Measurements from ENCODE around the gene MUC13. TPM values are rescaled to one million over a fixed set of nuclear protein-coding genes. Genes with fewer than 3 reads are reported as not detected.

The MUC13 gene
- total and polyA plus RNA-seq, 4 experiments from 2014 or later = not detected

- Mint-ChIP-seq H3K27me3 (peaks cover 13 to 26% of the 10 kb centered on the region in 2 donors), H3K9me3 (no peaks in the 10 kb centered on the region), H3K36me3 (no peaks in the 10 kb centered on the region), H3K27ac (no peak overlapping the region), H3K4me1 (peaks cover 8 to 15% (median 12%) of the 10 kb centered on the region in 4 donors), H3K4me3 (peak overlapping the region in 1 of 8 donors; percentile 64)
- Histone ChIP-seq H3K9me3 (ENCODE audit: control insufficient read depth in 1 of 2, low read length in 2 of 2) (no peaks in the 10 kb centered on the region), H3K4me3 (ENCODE audit: low read length in 2 of 2) (no peak overlapping the region), H3K4me1 (ENCODE audit: insufficient read depth, low read length) (peaks cover 5% of the 10 kb centered on the region), H3K27ac (ENCODE audit: low read depth, low read length) (no peak overlapping the region), H3K27me3 (ENCODE audit: insufficient read depth, low read length) (peaks cover 12% of the 10 kb centered on the region), H3K36me3 (ENCODE audit: insufficient read depth, low read length) (no peaks in the 10 kb centered on the region)
- DNase-seq = no peak
- intact Hi-C loops (cut with micrococcal nuclease) = no loop called here
- POLR2A ChIA-PET (ENCODE audit: partially characterized antibody) = no interaction called here
- CTCF ChIA-PET (ENCODE audit: partially characterized antibody) = interaction anchor here (3.0 kb wide), 1 partner anchor 19 kb away, joined by 9 read pairs; no protein-coding TSS in a partner anchor
These were observed 51.5 kb downstream of the MUC13 start for GRCh38 chr3:124882816-124883747.

- Histone ChIP-seq H3K4me1 (ENCODE audit: insufficient read depth, low read length) (no peaks in the 10 kb centered on the region), H3K36me3 (ENCODE audit: insufficient read depth, low read length) (no peaks in the 10 kb centered on the region), H3K27ac (ENCODE audit: low read depth, low read length) (no peak overlapping the region), H3K9me3 (ENCODE audit: control insufficient read depth in 1 of 2, low read length in 2 of 2) (no peaks in the 10 kb centered on the region), H3K27me3 (ENCODE audit: insufficient read depth, low read length) (peaks cover 6% of the 10 kb centered on the region), H3K4me3 (ENCODE audit: low read length in 2 of 2) (no peak overlapping the region)
- H3K4me1 Mint-ChIP-seq = peaks cover 7 to 15% (median 10%) of the 10 kb centered on the region in 4 donors
- no peak for DNase-seq
- H3K4me3 Mint-ChIP-seq = no peak overlapping the region
- H3K36me3 Mint-ChIP-seq = no peaks in the 10 kb centered on the region
- CTCF ChIA-PET (ENCODE audit: partially characterized antibody) = interaction anchor here (3.0 kb wide), 1 partner anchor 20 kb away, joined by 9 read pairs; no protein-coding TSS in a partner anchor
- no peak overlapping the region for H3K27ac Mint-ChIP-seq
- peaks cover 12 to 24% of the 10 kb centered on the region in 2 donors for H3K27me3 Mint-ChIP-seq
- H3K9me3 Mint-ChIP-seq = no peaks in the 10 kb centered on the region
- POLR2A ChIA-PET (ENCODE audit: partially characterized antibody) = no interaction called here
- intact Hi-C loops (cut with micrococcal nuclease) = no loop called here
These were observed 52.4 kb downstream of the MUC13 start for GRCh38 chr3:124881976-124882697.

DNA sequence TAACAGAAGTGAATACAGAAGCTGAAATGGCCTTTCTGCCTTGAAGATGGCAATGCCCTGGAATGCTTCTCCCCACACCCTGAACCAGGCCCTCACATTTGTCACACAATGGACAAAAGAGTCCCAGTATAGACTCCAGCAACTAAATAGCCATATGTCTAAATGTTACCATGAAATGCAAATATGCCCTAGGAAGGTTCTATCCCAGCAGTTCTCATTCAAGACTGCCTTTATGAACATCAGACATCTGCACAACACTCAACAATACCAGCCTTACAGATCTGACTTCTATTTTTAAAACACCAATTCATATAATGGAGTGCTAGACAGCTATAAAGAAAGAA, 55.2 kb downstream of the MUC13 start:
- no peak for DNase-seq
- POLR2A ChIA-PET (ENCODE audit: partially characterized antibody) = no interaction called here
- Histone ChIP-seq H3K4me3 (ENCODE audit: low read length in 2 of 2) (no peak overlapping the region), H3K4me1 (ENCODE audit: insufficient read depth, low read length) (no peaks in the 10 kb centered on the region), H3K36me3 (ENCODE audit: insufficient read depth, low read length) (no peaks in the 10 kb centered on the region), H3K27me3 (ENCODE audit: insufficient read depth, low read length) (no peaks in the 10 kb centered on the region), H3K27ac (ENCODE audit: low read depth, low read length) (no peak overlapping the region), H3K9me3 (ENCODE audit: control insufficient read depth in 1 of 2, low read length in 2 of 2) (no peaks in the 10 kb centered on the region)
- intact Hi-C loops (cut with micrococcal nuclease) = no loop called here
- CTCF ChIA-PET (ENCODE audit: partially characterized antibody) = interaction anchor here (1.0 kb wide), 1 partner anchor 22 kb away, joined by 7 read pairs; no protein-coding TSS in a partner anchor
- no peaks in the 10 kb centered on the region for H3K36me3 Mint-ChIP-seq
- peaks cover 2 to 12% of the 10 kb centered on the region in 2 donors for H3K27me3 Mint-ChIP-seq
- peaks cover 4 to 10% (median 7%) of the 10 kb centered on the region in 4 donors for H3K4me1 Mint-ChIP-seq
- no peak overlapping the region for H3K4me3 Mint-ChIP-seq
- no peaks in the 10 kb centered on the region for H3K9me3 Mint-ChIP-seq
- H3K27ac Mint-ChIP-seq = no peak overlapping the region

DNA sequence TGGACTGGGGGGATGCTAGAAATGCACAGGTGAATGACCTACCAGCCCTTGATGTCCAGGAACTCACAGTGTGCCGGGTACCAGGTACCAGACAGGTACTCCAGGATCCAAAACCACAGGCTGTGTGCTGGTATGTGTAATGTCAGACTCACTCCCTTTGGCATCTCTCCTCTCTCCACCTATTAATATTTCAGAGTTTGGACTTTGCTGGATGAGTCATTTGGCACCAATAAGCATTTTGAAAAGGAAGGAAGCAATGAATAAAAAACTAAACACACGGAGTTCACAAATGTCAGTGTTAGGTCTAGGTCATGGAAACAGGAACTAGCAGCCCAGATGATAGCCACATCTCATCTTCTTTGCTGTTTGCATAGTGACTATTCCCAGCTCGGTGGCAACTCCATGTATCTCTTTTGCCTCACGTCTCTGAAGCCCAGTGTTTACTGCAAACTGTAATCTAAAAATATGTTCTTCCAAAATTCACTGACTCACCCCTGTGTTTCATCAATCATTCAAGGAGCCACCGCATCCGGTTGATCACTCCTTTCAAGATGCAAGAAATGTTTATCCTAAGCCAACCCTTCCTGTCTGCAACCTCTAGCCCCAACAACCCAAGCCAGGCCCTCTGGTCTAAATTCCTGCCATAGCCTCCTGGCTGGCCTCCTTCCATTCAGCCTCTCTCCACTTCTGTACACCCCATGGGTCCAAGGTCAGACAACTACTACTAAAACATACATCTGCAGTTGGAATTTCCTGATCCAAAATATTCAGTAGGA, 55.8 kb downstream of the MUC13 start:
- Histone ChIP-seq H3K27me3 (ENCODE audit: insufficient read depth, low read length) (no peaks in the 10 kb centered on the region), H3K27ac (ENCODE audit: low read depth, low read length) (no peak overlapping the region), H3K36me3 (ENCODE audit: insufficient read depth, low read length) (no peaks in the 10 kb centered on the region), H3K4me1 (ENCODE audit: insufficient read depth, low read length) (no peaks in the 10 kb centered on the region), H3K9me3 (ENCODE audit: control insufficient read depth in 1 of 2, low read length in 2 of 2) (no peaks in the 10 kb centered on the region), H3K4me3 (ENCODE audit: low read length in 2 of 2) (no peak overlapping the region)
- intact Hi-C loops (cut with micrococcal nuclease) = no loop called here
- H3K27me3 Mint-ChIP-seq = peaks cover 2 to 12% of the 10 kb centered on the region in 2 donors
- no peaks in the 10 kb centered on the region for H3K36me3 Mint-ChIP-seq
- peaks cover 4 to 10% (median 7%) of the 10 kb centered on the region in 4 donors for H3K4me1 Mint-ChIP-seq
- ChIA-PET CTCF (ENCODE audit: partially characterized antibody) (interaction anchor here (1.0 to 2.2 kb wide), 2 partner anchors 22 to 23 kb away, joined by 6 to 7 read pairs; no protein-coding TSS in a partner anchor), POLR2A (ENCODE audit: partially characterized antibody) (no interaction called here)
- no peak for DNase-seq
- peak overlapping the region in 1 of 7 donors; percentile 35 for H3K27ac Mint-ChIP-seq
- no peaks in the 10 kb centered on the region for H3K9me3 Mint-ChIP-seq
- peak overlapping the region in 1 of 8 donors; percentile 0 for H3K4me3 Mint-ChIP-seq

GRCh38 chr3:124877674-124878073, 56.9 kb downstream of the MUC13 start:
- intact Hi-C loops (cut with micrococcal nuclease) = no loop called here
- Mint-ChIP-seq H3K9me3 (no peaks in the 10 kb centered on the region), H3K4me1 (peaks cover 4 to 10% (median 7%) of the 10 kb centered on the region in 4 donors), H3K36me3 (no peaks in the 10 kb centered on the region), H3K27me3 (peaks cover 4 to 11% of the 10 kb centered on the region in 2 donors), H3K4me3 (no peak overlapping the region), H3K27ac (no peak overlapping the region)
- DNase-seq = no peak
- Histone ChIP-seq H3K4me3 (ENCODE audit: low read length in 2 of 2) (no peak overlapping the region), H3K36me3 (ENCODE audit: insufficient read depth, low read length) (no peaks in the 10 kb centered on the region), H3K9me3 (ENCODE audit: control insufficient read depth in 1 of 2, low read length in 2 of 2) (no peaks in the 10 kb centered on the region), H3K4me1 (ENCODE audit: insufficient read depth, low read length) (no peaks in the 10 kb centered on the region), H3K27me3 (ENCODE audit: insufficient read depth, low read length) (no peaks in the 10 kb centered on the region), H3K27ac (ENCODE audit: low read depth, low read length) (no peak overlapping the region)
- POLR2A ChIA-PET (ENCODE audit: partially characterized antibody) = no interaction called here
- CTCF ChIA-PET (ENCODE audit: partially characterized antibody) = interaction anchor here (0.9 to 2.2 kb wide), 3 partner anchors 18 to 91 kb away, joined by 3 to 6 read pairs (median 3); no protein-coding TSS in a partner anchor

DNA sequence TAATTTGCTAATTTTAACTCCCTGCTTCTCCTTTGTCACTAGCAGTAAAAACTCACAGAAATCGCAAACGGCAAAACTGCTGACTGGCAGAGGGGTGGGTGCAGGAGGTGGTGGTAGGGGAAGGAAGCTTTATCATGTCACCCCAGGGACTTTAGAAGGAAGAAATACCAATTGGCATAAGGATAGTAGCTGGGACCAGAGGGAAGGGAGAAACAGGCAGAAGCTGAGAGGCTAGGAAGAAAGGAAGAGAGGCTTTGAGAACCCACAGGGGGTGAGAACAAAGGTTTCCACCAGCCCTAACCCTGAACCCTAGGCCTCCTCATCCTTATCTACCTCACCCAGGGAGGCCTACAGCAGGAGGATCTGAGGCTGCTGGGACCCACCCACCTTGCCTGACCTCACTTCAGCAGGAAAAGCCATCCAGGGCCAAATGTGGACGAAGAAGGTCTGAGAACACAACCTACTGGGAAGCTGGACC, 58.1 kb downstream of the MUC13 start:
- DNase-seq = no peak
- POLR2A ChIA-PET (ENCODE audit: partially characterized antibody) = no interaction called here
- CTCF ChIA-PET (ENCODE audit: partially characterized antibody) = interaction anchor here (0.9 to 2.2 kb wide), 2 partner anchors 17 to 25 kb away, joined by 3 to 6 read pairs; no protein-coding TSS in a partner anchor

More for the DNA sequence above, 58.1 kb downstream of the MUC13 start:
- Mint-ChIP-seq H3K27ac (peak overlapping the region in 1 of 7 donors; percentile 63), H3K4me3 (no peak overlapping the region), H3K4me1 (peaks cover 4 to 10% (median 7%) of the 10 kb centered on the region in 4 donors), H3K9me3 (no peaks in the 10 kb centered on the region), H3K27me3 (peaks cover 6 to 9% of the 10 kb centered on the region in 2 donors), H3K36me3 (no peaks in the 10 kb centered on the region)
- intact Hi-C loops (cut with micrococcal nuclease) = no loop called here
- Histone ChIP-seq H3K36me3 (ENCODE audit: insufficient read depth, low read length) (no peaks in the 10 kb centered on the region), H3K9me3 (ENCODE audit: control insufficient read depth in 1 of 2, low read length in 2 of 2) (no peaks in the 10 kb centered on the region), H3K27me3 (ENCODE audit: insufficient read depth, low read length) (no peaks in the 10 kb centered on the region), H3K4me1 (ENCODE audit: insufficient read depth, low read length) (no peaks in the 10 kb centered on the region), H3K27ac (ENCODE audit: low read depth, low read length) (no peak overlapping the region), H3K4me3 (ENCODE audit: low read length in 2 of 2) (no peak overlapping the region)
